ENCODE results near the gene KIF20B. TPM values are rescaled to one million over a fixed set of nuclear protein-coding genes. Genes with fewer than 3 reads are reported as not detected.
"Not testable (repeated sequence)": the region's sequence is repeated elsewhere in the genome, so short reads cannot be mapped to it uniquely, and the experiment has no call there.

KIF20B gene
- total RNA-seq, 1 donor from 2014 or later = 7.2 TPM

GRCh38 chr10:89810908-89811525 is 109.6 kb downstream of the KIF20B start:
- Mint-ChIP-seq H3K27ac (ENCODE audit: unreplicated experiment) (no peak overlapping the region), H3K9me3 (ENCODE audit: low read depth) (no peaks in the 10 kb centered on the region), H3K36me3 (ENCODE audit: low read depth) (no peaks in the 10 kb centered on the region), H3K4me3 (ENCODE audit: unreplicated experiment) (no peak overlapping the region), H3K4me1 (ENCODE audit: low read depth) (no peaks in the 10 kb centered on the region), H3K27me3 (ENCODE audit: low read depth) (peaks cover 59% of the 10 kb centered on the region)
- DNase-seq (ENCODE audit: low spot score) = no peak
- TF ChIP-seq, protein P1, sequence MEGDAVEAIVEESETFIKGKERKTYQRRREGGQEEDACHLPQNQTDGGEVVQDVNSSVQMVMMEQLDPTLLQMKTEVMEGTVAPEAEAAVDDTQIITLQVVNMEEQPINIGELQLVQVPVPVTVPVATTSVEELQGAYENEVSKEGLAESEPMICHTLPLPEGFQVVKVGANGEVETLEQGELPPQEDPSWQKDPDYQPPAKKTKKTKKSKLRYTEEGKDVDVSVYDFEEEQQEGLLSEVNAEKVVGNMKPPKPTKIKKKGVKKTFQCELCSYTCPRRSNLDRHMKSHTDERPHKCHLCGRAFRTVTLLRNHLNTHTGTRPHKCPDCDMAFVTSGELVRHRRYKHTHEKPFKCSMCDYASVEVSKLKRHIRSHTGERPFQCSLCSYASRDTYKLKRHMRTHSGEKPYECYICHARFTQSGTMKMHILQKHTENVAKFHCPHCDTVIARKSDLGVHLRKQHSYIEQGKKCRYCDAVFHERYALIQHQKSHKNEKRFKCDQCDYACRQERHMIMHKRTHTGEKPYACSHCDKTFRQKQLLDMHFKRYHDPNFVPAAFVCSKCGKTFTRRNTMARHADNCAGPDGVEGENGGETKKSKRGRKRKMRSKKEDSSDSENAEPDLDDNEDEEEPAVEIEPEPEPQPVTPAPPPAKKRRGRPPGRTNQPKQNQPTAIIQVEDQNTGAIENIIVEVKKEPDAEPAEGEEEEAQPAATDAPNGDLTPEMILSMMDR (IDR thresholded peaks at IDR 0.05) = no peak

- Mint-ChIP-seq H3K27me3 (ENCODE audit: low read depth) (peaks cover 50% of the 10 kb centered on the region), H3K36me3 (ENCODE audit: low read depth) (no peaks in the 10 kb centered on the region), H3K27ac (ENCODE audit: unreplicated experiment) (no peak overlapping the region), H3K9me3 (ENCODE audit: low read depth) (no peaks in the 10 kb centered on the region), H3K4me1 (ENCODE audit: low read depth) (no peaks in the 10 kb centered on the region), H3K4me3 (ENCODE audit: unreplicated experiment) (no peak overlapping the region)
- TF ChIP-seq, protein P1 (IDR thresholded peaks at IDR 0.05) = no peak
- DNase-seq (ENCODE audit: low spot score) = no peak
Measured at GRCh38 chr10:89813546-89813945, 112.2 kb downstream of the KIF20B start.

DNA sequence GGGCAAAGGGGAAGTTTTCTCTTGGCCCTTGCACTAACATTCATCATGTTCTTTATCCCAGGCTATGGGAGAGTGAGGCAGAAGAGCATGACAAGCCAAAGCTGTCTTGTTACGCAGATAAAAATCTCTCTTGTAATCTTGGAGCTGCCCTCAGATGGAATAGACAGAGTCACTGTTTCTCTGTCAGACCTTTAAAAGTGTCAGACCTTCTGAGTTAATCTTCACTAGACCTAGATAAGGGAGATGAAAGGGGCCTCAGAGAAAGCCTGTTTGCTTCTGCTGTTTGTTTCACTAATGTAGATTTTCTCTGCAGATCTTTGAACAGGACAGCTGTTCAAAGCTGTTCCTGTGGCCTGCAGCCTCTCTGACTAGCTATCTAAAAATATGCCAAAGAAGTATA is 112.9 kb downstream of the KIF20B start:
- H3K36me3 Mint-ChIP-seq (ENCODE audit: low read depth) = no peaks in the 10 kb centered on the region
- H3K9me3 Mint-ChIP-seq (ENCODE audit: low read depth) = peaks cover 2% of the 10 kb centered on the region
- H3K27ac Mint-ChIP-seq (ENCODE audit: unreplicated experiment) = no peak overlapping the region
- no peak for DNase-seq (ENCODE audit: low spot score)
- no peak overlapping the region for H3K4me3 Mint-ChIP-seq (ENCODE audit: unreplicated experiment)
- H3K4me1 Mint-ChIP-seq (ENCODE audit: low read depth) = no peaks in the 10 kb centered on the region
- TF ChIP-seq, protein P1 (IDR thresholded peaks at IDR 0.05) = no peak
- peaks cover 45% of the 10 kb centered on the region for H3K27me3 Mint-ChIP-seq (ENCODE audit: low read depth)

- H3K9me3 Mint-ChIP-seq (ENCODE audit: low read depth) = peaks cover 4% of the 10 kb centered on the region
- no peak overlapping the region for H3K27ac Mint-ChIP-seq (ENCODE audit: unreplicated experiment)
- no peak for DNase-seq (ENCODE audit: low spot score)
Measured at GRCh38 chr10:89815049-89815853, 113.9 kb downstream of the KIF20B start.

GRCh38 chr10:89819008-89819407 is 117.6 kb downstream of the KIF20B start:
- not testable (repeated sequence) for DNase-seq (ENCODE audit: low spot score); H3K36me3 Mint-ChIP-seq (ENCODE audit: low read depth); H3K9me3 Mint-ChIP-seq (ENCODE audit: low read depth); H3K27ac Mint-ChIP-seq (ENCODE audit: unreplicated experiment); H3K4me3 Mint-ChIP-seq (ENCODE audit: unreplicated experiment); H3K4me1 Mint-ChIP-seq (ENCODE audit: low read depth)
- peaks cover 13% of the 10 kb centered on the region for H3K27me3 Mint-ChIP-seq (ENCODE audit: low read depth)

More at GRCh38 chr10:89815049-89815853, 113.9 kb downstream of the KIF20B start:
- Mint-ChIP-seq H3K4me1 (ENCODE audit: low read depth) (no peaks in the 10 kb centered on the region), H3K36me3 (ENCODE audit: low read depth) (no peaks in the 10 kb centered on the region), H3K4me3 (ENCODE audit: unreplicated experiment) (no peak overlapping the region), H3K27me3 (ENCODE audit: low read depth) (peaks cover 39% of the 10 kb centered on the region)
- TF ChIP-seq, protein P1 (IDR thresholded peaks at IDR 0.05) = no peak

Other genes with a start within 250 kb of the KIF20B start
- 2.6 to 5.2 TPM (median 2.8 TPM) in 3 replicates for gene SLC16A12, start 166.0 kb upstream of the KIF20B start, total RNA-seq
- gene PANK1, start 56.3 kb upstream of the KIF20B start, total RNA-seq = 6.3 to 13.9 TPM (median 7.6 TPM) in 3 replicates